Pancreas (tissue), 10 donors: ENCODE measurements around the gene APH1B. TPM values are rescaled to one million over a fixed set of nuclear protein-coding genes. Genes with fewer than 3 reads are reported as not detected.

Source experiments
- ATAC-seq, 4 donors: fragments of 200-7000 bp; cut with Tn5 transposase; one replicate each; pipeline versions ENCODE4 v1.8.0 to v1.9.1; 2020; ENCODE audit warnings: mild to moderate bottlenecking in 4 of 4, moderate library complexity in 4 of 4
- DNase-seq, 6 donors: peaks; one replicate each; pipeline ENCODE4 v3.0.0-alpha.2; 2020
- FAIRE-seq: peaks from 2 replicates; lab custom pipeline; 2012; peaks lifted over from hg19 to GRCh38; lab: Jason Lieb, UNC
- H3K27ac ChIP-seq, 4 donors: fragments of 200-600 bp; sonication (generic); 1 replicate in 3 of 4; 2 replicates in 1 of 4; pipeline versions ENCODE4 v1.5.0 to v1.8.0; 2020
- H3K27me3 ChIP-seq, 4 donors: fragments of 200-600 bp; one replicate each; pipeline ENCODE4 v1.8.0; 2021
- H3K36me3 ChIP-seq, 3 donors: fragments of 200-600 bp; sonication (generic) in 1 of 3; one replicate each; pipeline versions ENCODE4 v1.5.0 to v1.8.0; 2020 to 2021
- H3K4me1 ChIP-seq, 3 donors: fragments of 200-600 bp; one replicate each; pipeline ENCODE4 v1.8.0; 2021
- H3K4me3 ChIP-seq, 4 donors: fragments of 200-600 bp; sonication (generic) in 2 of 4; one replicate each; pipeline versions ENCODE4 v1.5.0 to v1.8.0; 2020 to 2021
- H3K9me3 ChIP-seq, 4 donors: fragments of 200-600 bp; one replicate each; pipeline ENCODE4 v1.8.0; 2021
- CTCF ChIP-seq, 4 donors: fragments of 200-600 bp; sonication (generic) in 3 of 4; IDR thresholded peaks; one replicate each; pipeline versions ENCODE4 v1.5.0 to v1.8.0; 2021; ENCODE audit warnings: antibody characterized with exemption in 4 of 4
- WGBS, 2 donors: extraction: QIAGEN DNeasy Blood & Tissue Kit; methylation state at CpG; one replicate each; pipeline ENCODE4 v1.1.7; 2013; 5-methylcytosine and 5-hydroxymethylcytosine counted together
- intact Hi-C, 3 donors: fragments of 100-400 bp; cut with DNase I; formaldehyde crosslinking; loops; one replicate each; pipeline versions ENCODE4 v1.11.1 to v1.14.2; 2022
- polyA plus RNA-seq, 2 donors: library from polyadenylated mRNA; stranded (reverse); fragments of 200-250 nt; gene quantifications; one replicate each; pipeline ENCODE4 v1.2.3, GENCODE V29; 2013
- total RNA-seq, 6 donors: library from RNA; stranded (reverse); fragmentation: NEBNext Ultra II Directional in 4 of 6; extraction: Animal tissue kit (Norgen Biotek cat#: 25700) in 4 of 6; gene quantifications; one replicate each; pipeline versions ENCODE4 v1.2.1 to v1.2.4, GENCODE V29; 2021 to 2023
- donor health status: healthy with polysubstance abuse.
- donor health status: DM: no; HTN: no; CAD: no; lungs with moderate emphysema.
- donor health status: DM: no; HTN: no; CAD: no.
- donor health status: control.
- donor health status: control.
- donor health status: Bipolar disorder and iron deficiency.
- donor health status: DM: yes; HTN: yes; CAD: no.
- donor health status: DM: no; HTN: no; CAD: no.
- donor health status: DM: no; HTN: no; CAD: no.
- donor health status: DM: yes; HTN: yes; CAD: no.

The APH1B gene
- total and polyA plus RNA-seq, 8 donors, result 3.1 to 11.7 (median 5.8) TPM

- no peaks in the 10 kb centered on the region for H3K9me3 ChIP-seq
- no peak for TF ChIP-seq CTCF (IDR thresholded peaks at IDR 0.05)
- no peak overlapping the region for H3K27ac ChIP-seq
- FAIRE-seq (no peak), ATAC-seq (no peak), DNase-seq (no peak)
- no peaks in the 10 kb centered on the region for H3K36me3 ChIP-seq
- H3K4me1 ChIP-seq, result peaks cover 0 to 16% (median 11%) of the 10 kb centered on the region in 3 donors
- H3K4me3 ChIP-seq, result no peak overlapping the region
- intact Hi-C loops, result no loop called here
- no peaks in the 10 kb centered on the region for H3K27me3 ChIP-seq
Measured at GRCh38 chr15:63238171-63238570, 39.2 kb upstream of the APH1B start.

GRCh38 chr15:63238796-63239195 is 38.6 kb upstream of the APH1B start:
- no peak for DNase-seq
- peaks cover 0 to 10% (median 5%) of the 10 kb centered on the region in 3 donors for H3K4me1 ChIP-seq
- no peaks in the 10 kb centered on the region for H3K9me3 ChIP-seq
- no peak overlapping the region for H3K27ac ChIP-seq
- no peak overlapping the region for H3K4me3 ChIP-seq
- no peaks in the 10 kb centered on the region for H3K27me3 ChIP-seq
- no peaks in the 10 kb centered on the region for H3K36me3 ChIP-seq
- TF ChIP-seq CTCF (IDR thresholded peaks at IDR 0.05), result no peak
- intact Hi-C loops, result no loop called here
- WGBS, 2 donors, result 24 to 31% methylated on average over 1 of the region's 1 CpG
- peak in 1 of 4 donors; percentile 39 for ATAC-seq
- no peak for FAIRE-seq

GRCh38 chr15:63240109-63240508 is 37.3 kb upstream of the APH1B start:
- no peak for DNase-seq
- H3K27ac ChIP-seq, result no peak overlapping the region
- FAIRE-seq, result no peak
- no peak for ATAC-seq
- H3K27me3 ChIP-seq, result no peaks in the 10 kb centered on the region
- no peak for TF ChIP-seq CTCF (IDR thresholded peaks at IDR 0.05)
- peaks cover 0 to 9% (median 0%) of the 10 kb centered on the region in 3 donors for H3K4me1 ChIP-seq
- H3K4me3 ChIP-seq, result no peak overlapping the region
- H3K36me3 ChIP-seq, result no peaks in the 10 kb centered on the region
- 86 to 93% methylated on average over 3 of the region's 3 CpGs for WGBS, 2 donors
- intact Hi-C loops, result no loop called here
- no peaks in the 10 kb centered on the region for H3K9me3 ChIP-seq

- intact Hi-C loops, result no loop called here
- ATAC-seq, result no peak
Measured at GRCh38 chr15:63241316-63241715, 36.1 kb upstream of the APH1B start.

More at GRCh38 chr15:63241316-63241715, 36.1 kb upstream of the APH1B start:
- FAIRE-seq (no peak), DNase-seq (no peak)
- Histone ChIP-seq H3K9me3 (no peaks in the 10 kb centered on the region), H3K36me3 (no peaks in the 10 kb centered on the region), H3K4me3 (no peak overlapping the region), H3K27ac (no peak overlapping the region), H3K4me1 (peaks cover 0 to 9% (median 0%) of the 10 kb centered on the region in 3 donors), H3K27me3 (no peaks in the 10 kb centered on the region)
- TF ChIP-seq CTCF (IDR thresholded peaks at IDR 0.05), result no peak
- 91 to 92% methylated on average over 1 of the region's 1 CpG for WGBS, 2 donors
